Measurements from ENCODE around the gene CHP2.
A peak's percentile ranks its signal among the peaks of the same experiment; 100 is the strongest.

CHP2 gene

DNA sequence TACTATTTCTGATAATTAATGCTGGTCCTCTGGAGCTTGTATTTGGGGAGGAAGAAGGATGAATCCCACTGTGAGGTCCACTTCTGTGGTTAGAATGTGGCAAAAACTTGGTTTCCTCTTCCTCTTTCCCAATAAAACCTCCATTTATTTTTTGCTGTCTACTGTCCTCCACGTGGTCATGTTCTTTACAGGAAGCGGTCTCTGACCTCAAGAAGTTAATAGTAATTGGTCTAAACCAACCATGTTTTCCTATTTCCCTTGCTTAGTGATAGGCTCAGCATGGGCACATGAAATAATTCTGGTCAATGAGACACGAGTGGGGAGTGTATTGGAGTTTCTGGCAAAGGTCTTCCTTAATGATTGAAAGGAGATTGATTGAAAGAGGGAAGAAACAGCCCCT is 33.9 kb downstream of the CHP2 start:
- H2BK5ac ChIP-seq (ENCODE audit: low read length), result no peak overlapping the region
- no peak overlapping the region for H2AK5ac ChIP-seq (ENCODE audit: low read depth, low read length)
- H2BK120ac ChIP-seq (ENCODE audit: low read depth, low read length), result no peak overlapping the region
- no peak overlapping the region for H3K23ac ChIP-seq (ENCODE audit: low read depth, low read length, poor library complexity)
- H4K91ac ChIP-seq (ENCODE audit: low read depth, low read length, poor library complexity), result no peak overlapping the region
- H3K4me2 ChIP-seq (ENCODE audit: insufficient read depth, low read length, poor library complexity, severe bottlenecking), result no peak overlapping the region
- no peak overlapping the region for H3K4ac ChIP-seq (ENCODE audit: low read length)
- H3K4me3 ChIP-seq (ENCODE audit: low read length in 2 of 2), result no peak overlapping the region
- H3K9ac ChIP-seq (ENCODE audit: low read depth, low read length, poor library complexity), result no peak overlapping the region
- H3K79me1 ChIP-seq (ENCODE audit: low read depth, low read length), result no peaks in the 10 kb centered on the region
- no peak overlapping the region for H2BK15ac ChIP-seq (ENCODE audit: low read length)
- H3K18ac ChIP-seq (ENCODE audit: low read length), result no peak overlapping the region
- peaks cover 0 to 2% (median 0%) of the 10 kb centered on the region in 3 experiments for H3K27me3 ChIP-seq (ENCODE audit: control insufficient read depth in 3 of 3, insufficient read depth in 3 of 3, low read depth in 1 of 3, low read length in 3 of 3)
- no peak overlapping the region for H2AFZ ChIP-seq (ENCODE audit: low read length)
- H4K8ac ChIP-seq (ENCODE audit: low read depth, low read length), result no peak overlapping the region
- H3K27ac ChIP-seq (replicated peaks; ENCODE audit: low read length), result no peak overlapping the region
- no peak overlapping the region for H2BK12ac ChIP-seq (ENCODE audit: low read length)
- H3K9me3 ChIP-seq (replicated peaks in 1 of 2; ENCODE audit: control insufficient read depth in 2 of 2, insufficient read depth in 1 of 2, low read depth in 1 of 2, low read length in 2 of 2), result no peaks in the 10 kb centered on the region
- DNase-seq (ENCODE audit: low spot score), result no peak
- H3K14ac ChIP-seq (ENCODE audit: low read length), result no peak overlapping the region
- H3K36me3 ChIP-seq (replicated peaks in 1 of 2; ENCODE audit: control insufficient read depth in 2 of 2, insufficient read depth in 2 of 2, low read length in 2 of 2), result no peaks in the 10 kb centered on the region
- no CpG with 5 or more reads among the region's 3 CpGs for WGBS, 2 donors (ENCODE audit: extremely low coverage in 2 of 2, insufficient read length in 2 of 2, insufficient replicate concordance in 1 of 2)
- peaks cover 0 to 4% of the 10 kb centered on the region in 2 donors for H3K4me1 ChIP-seq (ENCODE audit: control insufficient read depth in 2 of 2, insufficient read depth in 1 of 2, low read depth in 1 of 2, low read length in 2 of 2)

DNA sequence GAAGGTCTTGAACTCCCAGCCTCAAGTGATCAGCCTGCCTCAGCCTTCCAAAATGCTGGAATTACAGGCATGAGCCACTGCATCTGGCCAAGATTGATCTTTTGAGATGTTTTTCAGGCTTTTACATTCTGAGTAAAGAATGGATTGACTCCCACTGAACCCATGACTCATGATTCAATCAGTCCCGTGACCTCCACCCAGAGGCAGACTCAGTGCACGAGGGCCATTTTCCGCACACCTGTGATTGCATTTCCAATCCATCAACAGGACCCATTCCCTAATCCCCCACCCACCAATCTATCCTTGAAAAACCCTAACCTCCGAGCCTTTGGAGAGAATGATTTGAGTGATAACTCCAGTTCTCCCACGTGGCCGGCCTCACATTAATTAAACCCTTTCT is 40.6 kb downstream of the CHP2 start:
- no peaks in the 10 kb centered on the region for H3K79me1 ChIP-seq (ENCODE audit: low read depth, low read length)
- no peak overlapping the region for H2AFZ ChIP-seq (ENCODE audit: low read length)
- H3K4me1 ChIP-seq (ENCODE audit: control insufficient read depth in 2 of 2, insufficient read depth in 1 of 2, low read depth in 1 of 2, low read length in 2 of 2), result no peaks in the 10 kb centered on the region
- H3K23ac ChIP-seq (ENCODE audit: low read depth, low read length, poor library complexity), result no peak overlapping the region
- no peak overlapping the region for H2AK5ac ChIP-seq (ENCODE audit: low read depth, low read length)
- H3K4ac ChIP-seq (ENCODE audit: low read length), result no peak overlapping the region
- no peak for DNase-seq (ENCODE audit: low spot score)
- no peak overlapping the region for H3K4me2 ChIP-seq (ENCODE audit: insufficient read depth, low read length, poor library complexity, severe bottlenecking)
- H3K9ac ChIP-seq (ENCODE audit: low read depth, low read length, poor library complexity), result no peak overlapping the region
- no peak overlapping the region for H2BK120ac ChIP-seq (ENCODE audit: low read depth, low read length)
- no peak overlapping the region for H3K14ac ChIP-seq (ENCODE audit: low read length)
- no peak overlapping the region for H4K8ac ChIP-seq (ENCODE audit: low read depth, low read length)
- no peaks in the 10 kb centered on the region for H3K27me3 ChIP-seq (ENCODE audit: control insufficient read depth in 3 of 3, insufficient read depth in 3 of 3, low read depth in 1 of 3, low read length in 3 of 3)
- H2BK15ac ChIP-seq (ENCODE audit: low read length), result no peak overlapping the region
- H4K91ac ChIP-seq (ENCODE audit: low read depth, low read length, poor library complexity), result no peak overlapping the region
- H3K27ac ChIP-seq (replicated peaks; ENCODE audit: low read length), result no peak overlapping the region
- no peaks in the 10 kb centered on the region for H3K36me3 ChIP-seq (replicated peaks in 1 of 2; ENCODE audit: control insufficient read depth in 2 of 2, insufficient read depth in 2 of 2, low read length in 2 of 2)
- no peak overlapping the region for H2BK5ac ChIP-seq (ENCODE audit: low read length)
- no CpG with 5 or more reads among the region's 6 CpGs for WGBS, 2 donors (ENCODE audit: extremely low coverage in 2 of 2, insufficient read length in 2 of 2, insufficient replicate concordance in 1 of 2)
- no peak overlapping the region for H3K4me3 ChIP-seq (ENCODE audit: low read length in 2 of 2)
- H3K9me3 ChIP-seq (replicated peaks in 1 of 2; ENCODE audit: control insufficient read depth in 2 of 2, insufficient read depth in 1 of 2, low read depth in 1 of 2, low read length in 2 of 2), result no peaks in the 10 kb centered on the region
- no peak overlapping the region for H3K18ac ChIP-seq (ENCODE audit: low read length)
- H2BK12ac ChIP-seq (ENCODE audit: low read length), result no peak overlapping the region

DNA sequence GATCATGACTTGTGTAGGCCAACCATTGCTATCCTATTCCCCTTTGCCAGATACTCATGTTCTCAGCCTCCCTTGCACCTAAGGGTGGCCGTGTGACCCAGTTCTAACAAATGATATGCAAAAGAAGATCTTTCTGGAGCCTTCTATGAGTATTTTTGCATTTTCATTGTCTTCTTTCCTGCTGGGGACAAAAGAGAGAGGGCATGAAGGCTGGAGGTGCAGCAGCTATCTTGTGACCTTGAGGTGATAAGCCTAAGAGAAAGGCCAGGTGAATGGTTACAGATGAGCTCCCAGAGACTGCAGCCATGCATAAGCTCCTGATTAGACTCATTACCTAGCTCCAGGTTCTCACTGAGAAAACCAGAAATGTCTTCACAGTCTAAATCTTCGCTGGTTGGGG is 42.1 kb downstream of the CHP2 start:
- H2BK120ac ChIP-seq (ENCODE audit: low read depth, low read length), result no peak overlapping the region
- H2AFZ ChIP-seq (ENCODE audit: low read length), result no peak overlapping the region
- H3K14ac ChIP-seq (ENCODE audit: low read length), result no peak overlapping the region
- H2BK12ac ChIP-seq (ENCODE audit: low read length), result no peak overlapping the region
- H3K79me1 ChIP-seq (ENCODE audit: low read depth, low read length), result no peaks in the 10 kb centered on the region
- H2BK15ac ChIP-seq (ENCODE audit: low read length), result no peak overlapping the region
- no peak overlapping the region for H3K27ac ChIP-seq (replicated peaks; ENCODE audit: low read length)
- no peak overlapping the region for H3K4me3 ChIP-seq (ENCODE audit: low read length in 2 of 2)
- no peak for DNase-seq (ENCODE audit: low spot score)
- no peaks in the 10 kb centered on the region for H3K9me3 ChIP-seq (replicated peaks in 1 of 2; ENCODE audit: control insufficient read depth in 2 of 2, insufficient read depth in 1 of 2, low read depth in 1 of 2, low read length in 2 of 2)
- no peak overlapping the region for H2AK5ac ChIP-seq (ENCODE audit: low read depth, low read length)
- no peaks in the 10 kb centered on the region for H3K36me3 ChIP-seq (replicated peaks in 1 of 2; ENCODE audit: control insufficient read depth in 2 of 2, insufficient read depth in 2 of 2, low read length in 2 of 2)
- WGBS, 2 donors (ENCODE audit: extremely low coverage in 2 of 2, insufficient read length in 2 of 2, insufficient replicate concordance in 1 of 2), result no CpG with 5 or more reads among the region's 2 CpGs
- H3K23ac ChIP-seq (ENCODE audit: low read depth, low read length, poor library complexity), result no peak overlapping the region
- H3K27me3 ChIP-seq (ENCODE audit: control insufficient read depth in 3 of 3, insufficient read depth in 3 of 3, low read depth in 1 of 3, low read length in 3 of 3), result no peaks in the 10 kb centered on the region
- no peak overlapping the region for H3K18ac ChIP-seq (ENCODE audit: low read length)
- H4K91ac ChIP-seq (ENCODE audit: low read depth, low read length, poor library complexity), result no peak overlapping the region
- no peak overlapping the region for H3K4me2 ChIP-seq (ENCODE audit: insufficient read depth, low read length, poor library complexity, severe bottlenecking)
- H3K9ac ChIP-seq (ENCODE audit: low read depth, low read length, poor library complexity), result no peak overlapping the region
- no peaks in the 10 kb centered on the region for H3K4me1 ChIP-seq (ENCODE audit: control insufficient read depth in 2 of 2, insufficient read depth in 1 of 2, low read depth in 1 of 2, low read length in 2 of 2)
- H2BK5ac ChIP-seq (ENCODE audit: low read length), result no peak overlapping the region
- no peak overlapping the region for H4K8ac ChIP-seq (ENCODE audit: low read depth, low read length)
- H3K4ac ChIP-seq (ENCODE audit: low read length), result no peak overlapping the region

DNA sequence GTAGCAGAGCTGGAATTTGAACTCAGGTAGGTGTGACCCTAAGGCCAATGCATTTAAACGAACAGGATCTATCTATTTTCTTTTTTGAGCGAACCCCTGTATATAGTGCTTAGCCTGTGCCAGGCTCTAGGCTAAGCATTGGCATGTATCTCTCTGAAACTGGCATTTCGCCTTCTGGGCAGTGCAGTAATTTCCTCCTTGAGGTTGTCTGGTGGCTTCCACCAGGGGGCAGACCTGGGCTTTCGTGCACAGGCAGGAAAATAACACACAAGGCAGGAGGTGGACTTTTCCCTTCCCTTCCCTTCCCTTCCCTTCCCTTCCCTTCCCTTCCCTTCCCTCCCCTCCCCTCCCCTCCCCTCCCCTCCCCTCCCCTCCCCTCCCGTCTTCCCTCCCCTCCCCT is 46.6 kb downstream of the CHP2 start:
- no peak overlapping the region for H2AFZ ChIP-seq (ENCODE audit: low read length)
- no peaks in the 10 kb centered on the region for H3K9me3 ChIP-seq (replicated peaks in 1 of 2; ENCODE audit: control insufficient read depth in 2 of 2, insufficient read depth in 1 of 2, low read depth in 1 of 2, low read length in 2 of 2)
- no peaks in the 10 kb centered on the region for H3K79me1 ChIP-seq (ENCODE audit: low read depth, low read length)
- H4K8ac ChIP-seq (ENCODE audit: low read depth, low read length), result no peak overlapping the region
- H3K23ac ChIP-seq (ENCODE audit: low read depth, low read length, poor library complexity), result no peak overlapping the region
- no peak overlapping the region for H3K4ac ChIP-seq (ENCODE audit: low read length)
- no peak overlapping the region for H3K9ac ChIP-seq (ENCODE audit: low read depth, low read length, poor library complexity)
- no peak overlapping the region for H3K27ac ChIP-seq (replicated peaks; ENCODE audit: low read length)
- no peak overlapping the region for H2BK120ac ChIP-seq (ENCODE audit: low read depth, low read length)
- no peak overlapping the region for H4K91ac ChIP-seq (ENCODE audit: low read depth, low read length, poor library complexity)
- no peak overlapping the region for H3K4me2 ChIP-seq (ENCODE audit: insufficient read depth, low read length, poor library complexity, severe bottlenecking)
- no CpG with 5 or more reads among the region's 5 CpGs for WGBS, 2 donors (ENCODE audit: extremely low coverage in 2 of 2, insufficient read length in 2 of 2, insufficient replicate concordance in 1 of 2)
- no peak overlapping the region for H2BK12ac ChIP-seq (ENCODE audit: low read length)
- no peak overlapping the region for H3K14ac ChIP-seq (ENCODE audit: low read length)
- DNase-seq (ENCODE audit: low spot score), result peak; percentile 50
- no peaks in the 10 kb centered on the region for H3K27me3 ChIP-seq (ENCODE audit: control insufficient read depth in 3 of 3, insufficient read depth in 3 of 3, low read depth in 1 of 3, low read length in 3 of 3)
- no peak overlapping the region for H3K18ac ChIP-seq (ENCODE audit: low read length)
- H3K4me1 ChIP-seq (ENCODE audit: control insufficient read depth in 2 of 2, insufficient read depth in 1 of 2, low read depth in 1 of 2, low read length in 2 of 2), result no peaks in the 10 kb centered on the region
- no peak overlapping the region for H2BK5ac ChIP-seq (ENCODE audit: low read length)
- H2AK5ac ChIP-seq (ENCODE audit: low read depth, low read length), result no peak overlapping the region
- H2BK15ac ChIP-seq (ENCODE audit: low read length), result no peak overlapping the region
- no peak overlapping the region for H3K4me3 ChIP-seq (ENCODE audit: low read length in 2 of 2)
- H3K36me3 ChIP-seq (replicated peaks in 1 of 2; ENCODE audit: control insufficient read depth in 2 of 2, insufficient read depth in 2 of 2, low read length in 2 of 2), result no peaks in the 10 kb centered on the region
